ENCODE results near the gene PPIF. TPM values are rescaled to one million over a fixed set of nuclear protein-coding genes. Genes with fewer than 3 reads are reported as not detected.

The PPIF gene
- total RNA-seq, 1 donor from 2014 or later = 27.1 TPM

DNA sequence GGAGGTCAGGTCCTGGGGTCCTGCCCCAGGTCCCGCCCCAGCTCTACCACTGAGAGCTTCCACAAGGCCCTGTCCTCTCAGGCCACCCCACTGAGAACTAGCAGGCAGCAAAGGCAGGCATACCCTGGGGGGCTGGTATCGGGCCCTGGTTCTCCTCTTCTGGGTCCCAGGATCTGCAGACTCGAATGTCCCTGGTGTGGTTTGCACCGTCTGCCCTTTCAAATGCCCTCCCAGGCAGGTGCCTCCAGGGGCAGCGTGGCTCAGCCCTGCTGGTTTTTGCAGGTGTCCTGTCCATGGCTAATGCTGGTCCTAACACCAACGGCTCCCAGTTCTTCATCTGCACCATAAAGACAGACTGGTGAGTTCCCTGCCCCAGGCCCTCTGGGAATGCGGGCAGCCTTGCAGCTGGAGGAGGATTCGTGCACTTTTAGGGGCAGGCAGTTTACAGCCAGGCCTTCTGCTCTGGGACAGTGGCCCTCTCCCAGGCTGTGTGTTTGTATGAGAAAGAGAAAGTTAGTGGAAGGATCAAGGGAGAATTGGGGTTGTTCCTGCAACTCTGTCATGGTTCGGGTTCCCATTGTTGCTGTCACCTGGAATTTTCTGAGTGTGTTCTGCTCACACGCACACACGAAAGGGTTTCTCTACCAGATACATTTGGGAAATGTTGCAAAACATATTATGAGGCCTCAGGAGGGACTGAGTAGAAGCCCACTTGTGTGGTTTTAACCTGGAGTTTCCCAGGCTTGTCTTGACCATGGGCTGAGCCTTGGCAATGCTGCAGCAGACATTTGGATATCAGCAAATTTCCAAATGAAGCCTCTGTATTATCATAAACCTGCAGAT is 5.0 kb downstream of the PPIF start:
- DNase-seq (ENCODE audit: low spot score) = no peak
- Histone ChIP-seq H3K79me2 (ENCODE audit: low read depth) (no peaks in the 10 kb centered on the region), H3K4me2 (no peak overlapping the region), H3K27me3 (no peaks in the 10 kb centered on the region), H3K4me3 (no peak overlapping the region), H3K9ac (no peak overlapping the region), H3F3A (ENCODE audit: low read depth) (no peaks in the 10 kb centered on the region), H3K36me3 (no peaks in the 10 kb centered on the region), H3K9me3 (ENCODE audit: low read depth) (no peaks in the 10 kb centered on the region), H3K27ac (no peak overlapping the region), H2AFZ (replicated peaks) (no peak overlapping the region), H3K4me1 (peaks cover 6% of the 10 kb centered on the region), H4K20me1 (ENCODE audit: low read depth) (peaks cover 15% of the 10 kb centered on the region)
- no peak overlapping the region for H3K27ac Mint-ChIP-seq
- peaks cover 2% of the 10 kb centered on the region for H3K27me3 Mint-ChIP-seq (ENCODE audit: insufficient read depth, low read depth)
- peaks cover 9% of the 10 kb centered on the region for H3K4me1 Mint-ChIP-seq
- TF ChIP-seq, protein P1, sequence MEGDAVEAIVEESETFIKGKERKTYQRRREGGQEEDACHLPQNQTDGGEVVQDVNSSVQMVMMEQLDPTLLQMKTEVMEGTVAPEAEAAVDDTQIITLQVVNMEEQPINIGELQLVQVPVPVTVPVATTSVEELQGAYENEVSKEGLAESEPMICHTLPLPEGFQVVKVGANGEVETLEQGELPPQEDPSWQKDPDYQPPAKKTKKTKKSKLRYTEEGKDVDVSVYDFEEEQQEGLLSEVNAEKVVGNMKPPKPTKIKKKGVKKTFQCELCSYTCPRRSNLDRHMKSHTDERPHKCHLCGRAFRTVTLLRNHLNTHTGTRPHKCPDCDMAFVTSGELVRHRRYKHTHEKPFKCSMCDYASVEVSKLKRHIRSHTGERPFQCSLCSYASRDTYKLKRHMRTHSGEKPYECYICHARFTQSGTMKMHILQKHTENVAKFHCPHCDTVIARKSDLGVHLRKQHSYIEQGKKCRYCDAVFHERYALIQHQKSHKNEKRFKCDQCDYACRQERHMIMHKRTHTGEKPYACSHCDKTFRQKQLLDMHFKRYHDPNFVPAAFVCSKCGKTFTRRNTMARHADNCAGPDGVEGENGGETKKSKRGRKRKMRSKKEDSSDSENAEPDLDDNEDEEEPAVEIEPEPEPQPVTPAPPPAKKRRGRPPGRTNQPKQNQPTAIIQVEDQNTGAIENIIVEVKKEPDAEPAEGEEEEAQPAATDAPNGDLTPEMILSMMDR (IDR thresholded peaks at IDR 0.05) = no peak
- TF ChIP-seq EZH2phosphoT487 (IDR thresholded peaks at IDR 0.05) = no peak
- no peak for TF ChIP-seq EZH2 (IDR thresholded peaks at IDR 0.05)
- H3K36me3 Mint-ChIP-seq = peaks cover 40% of the 10 kb centered on the region
- H3K9me3 Mint-ChIP-seq = no peaks in the 10 kb centered on the region
- H3K4me3 Mint-ChIP-seq = no peak overlapping the region

GRCh38 chr10:79353000-79353406 is 5.7 kb downstream of the PPIF start:
- Histone ChIP-seq H3K9ac (no peak overlapping the region), H3K27ac (no peak overlapping the region), H3K79me2 (ENCODE audit: low read depth) (no peaks in the 10 kb centered on the region), H3K4me3 (no peak overlapping the region), H3K4me1 (peaks cover 3% of the 10 kb centered on the region), H3K9me3 (ENCODE audit: low read depth) (no peaks in the 10 kb centered on the region), H2AFZ (replicated peaks) (no peak overlapping the region), H4K20me1 (ENCODE audit: low read depth) (peaks cover 15% of the 10 kb centered on the region), H3K4me2 (no peak overlapping the region), H3K36me3 (no peaks in the 10 kb centered on the region), H3K27me3 (no peaks in the 10 kb centered on the region), H3F3A (ENCODE audit: low read depth) (no peaks in the 10 kb centered on the region)
- no peak overlapping the region for H3K4me3 Mint-ChIP-seq
- peaks cover 40% of the 10 kb centered on the region for H3K36me3 Mint-ChIP-seq
- H3K27me3 Mint-ChIP-seq (ENCODE audit: insufficient read depth, low read depth) = peaks cover 2% of the 10 kb centered on the region
- no peak for DNase-seq (ENCODE audit: low spot score)
- no peaks in the 10 kb centered on the region for H3K9me3 Mint-ChIP-seq
- TF ChIP-seq, protein P1 (IDR thresholded peaks at IDR 0.05) = no peak
- TF ChIP-seq EZH2phosphoT487 (IDR thresholded peaks at IDR 0.05) (no peak), EZH2 (IDR thresholded peaks at IDR 0.05) (no peak)
- H3K4me1 Mint-ChIP-seq = peaks cover 9% of the 10 kb centered on the region
- no peak overlapping the region for H3K27ac Mint-ChIP-seq

- Histone ChIP-seq H3K9me3 (ENCODE audit: low read depth) (no peaks in the 10 kb centered on the region), H4K20me1 (ENCODE audit: low read depth) (peaks cover 8% of the 10 kb centered on the region), H3K36me3 (no peaks in the 10 kb centered on the region)
Measured at GRCh38 chr10:79353726-79354125, 6.5 kb downstream of the PPIF start.

More at GRCh38 chr10:79353726-79354125, 6.5 kb downstream of the PPIF start:
- Histone ChIP-seq H3K4me2 (no peak overlapping the region), H3K27me3 (no peaks in the 10 kb centered on the region), H3K9ac (no peak overlapping the region), H3K79me2 (ENCODE audit: low read depth) (no peaks in the 10 kb centered on the region), H3K4me1 (no peaks in the 10 kb centered on the region), H3F3A (ENCODE audit: low read depth) (no peaks in the 10 kb centered on the region), H3K4me3 (no peak overlapping the region), H2AFZ (replicated peaks) (no peak overlapping the region), H3K27ac (no peak overlapping the region)
- Mint-ChIP-seq H3K9me3 (peaks cover 2% of the 10 kb centered on the region), H3K4me1 (peaks cover 2% of the 10 kb centered on the region), H3K27me3 (ENCODE audit: insufficient read depth, low read depth) (peaks cover 2% of the 10 kb centered on the region), H3K27ac (no peak overlapping the region), H3K4me3 (no peak overlapping the region), H3K36me3 (peaks cover 43% of the 10 kb centered on the region)
- DNase-seq (ENCODE audit: low spot score) = no peak
- TF ChIP-seq, protein P1 (IDR thresholded peaks at IDR 0.05) = no peak
- TF ChIP-seq EZH2 (IDR thresholded peaks at IDR 0.05) = no peak
- TF ChIP-seq EZH2phosphoT487 (IDR thresholded peaks at IDR 0.05) = no peak

Data from neural progenitor cell (in vitro differentiated cells).